Measurements from ENCODE around the gene MAP1S. TPM values are rescaled to one million over a fixed set of nuclear protein-coding genes. Genes with fewer than 3 reads are reported as not detected.

Gene MAP1S
- total and polyA plus RNA-seq, 2 of the 8 experiments (the other 6 are each of a cell fraction or from before 2014, with no cell fraction given): 66.7 to 115 TPM

- no peak overlapping the region for H2BK5ac ChIP-seq (ENCODE audit: low read depth, low read length)
- TF ChIP-seq TEAD4 (IDR thresholded peaks at IDR 0.05; ENCODE audit: low read depth, low read length): no peak
- no peak for TF ChIP-seq CBX8 (IDR thresholded peaks at IDR 0.05; ENCODE audit: borderline replicate concordance, low read depth, low read length)
- no peak for TF ChIP-seq EP300 (IDR thresholded peaks at IDR 0.05; ENCODE audit: borderline replicate concordance in 1 of 2, low read depth in 2 of 2, low read length in 2 of 2)
- TF ChIP-seq CREB1 (IDR thresholded peaks at IDR 0.05): no peak
- TF ChIP-seq KDM4A (IDR thresholded peaks at IDR 0.05; ENCODE audit: low read depth, low read length, severe bottlenecking): no peak
- H2BK15ac ChIP-seq (ENCODE audit: low read length): no peak overlapping the region
- no peaks in the 10 kb centered on the region for H3K9me3 ChIP-seq (ENCODE audit: insufficient read depth in 2 of 2, low read depth in 1 of 2, low read length in 1 of 2)
- no peak overlapping the region for H2BK120ac ChIP-seq (replicated peaks; ENCODE audit: low read depth, low read length)
- H3K18ac ChIP-seq (ENCODE audit: extremely low read depth, low read length): no peak overlapping the region
- no peak overlapping the region for H2BK12ac ChIP-seq (ENCODE audit: low read depth, low read length)
- H3K4ac ChIP-seq (replicated peaks; ENCODE audit: insufficient read length, low read depth, low read length): no peak overlapping the region
- H3K4me2 ChIP-seq (ENCODE audit: insufficient read depth in 1 of 2, low read depth in 2 of 2, low read length in 2 of 2): no peak overlapping the region
- ChIA-PET POLR2A (ENCODE audit: partially characterized antibody) (interaction anchor here (1.0 to 1.5 kb wide), 4 partner anchors 10 to 180 kb away, joined by 3 read pairs; partner anchors contain the start of gene RPL18A), CTCF (ENCODE audit: partially characterized antibody) (interaction anchor here (1.5 to 1.9 kb wide), 2 partner anchors 13 to 46 kb away, joined by 4 to 10 read pairs; no protein-coding TSS in a partner anchor)
- no peak overlapping the region for H2BK20ac ChIP-seq (ENCODE audit: low read length)
- H3K79me2 ChIP-seq (ENCODE audit: control insufficient read depth in 1 of 2, insufficient read depth in 2 of 2, low read length in 2 of 2): no peaks in the 10 kb centered on the region
- H4K5ac ChIP-seq (ENCODE audit: insufficient read length, low read depth, low read length): no peak overlapping the region
- H3K23me2 ChIP-seq (ENCODE audit: low read depth, low read length): peaks cover 5% of the 10 kb centered on the region; the same call in 1 of the 2 replicates
- no peak overlapping the region for H3K4me3 ChIP-seq (ENCODE audit: extremely low read depth in 1 of 4, insufficient read depth in 2 of 4, low read depth in 3 of 4, low read length in 4 of 4)
- 74% methylated on average over 8 of the region's 8 CpGs; no CpG with 5 or more reads in 1 of the 2 experiments for WGBS, 2 experiments (ENCODE audit: extremely low coverage in 1 of 2, insufficient coverage in 1 of 2, insufficient read length in 1 of 2, insufficient replicate concordance in 2 of 2, low coverage in 1 of 2, low lambda C conversion rate in 2 of 2, missing lambda C conversion rate in 1 of 2)
- no peak overlapping the region for H3K23ac ChIP-seq (ENCODE audit: insufficient read length)
- H4K91ac ChIP-seq (replicated peaks; ENCODE audit: insufficient read length, low read length): no peak overlapping the region
- H3K14ac ChIP-seq (ENCODE audit: insufficient read length): no peak overlapping the region
- DNase-seq (ENCODE audit: low read depth in 1 of 2, low spot score in 2 of 2) (no peak), FAIRE-seq (no peak)
- H4K8ac ChIP-seq (ENCODE audit: extremely low read depth, insufficient read depth, low read length): no peak overlapping the region
- no peak overlapping the region for H3K27ac ChIP-seq (ENCODE audit: low read depth, low read length)
- no peak overlapping the region for H2AK5ac ChIP-seq (ENCODE audit: low read depth, low read length)
- H3K9ac ChIP-seq (replicated peaks in 1 of 4; ENCODE audit: extremely low read depth in 1 of 4, low read depth in 3 of 4, low read length in 3 of 4): no peak overlapping the region
- no peaks in the 10 kb centered on the region; the same call in 1 of the 2 replicates for H3K79me1 ChIP-seq (ENCODE audit: low read depth, low read length)
- H3K27me3 ChIP-seq (replicated peaks in 1 of 4; ENCODE audit: control insufficient read depth in 3 of 4, extremely low read depth in 1 of 4, insufficient read depth in 3 of 4, low read length in 3 of 4): no peaks in the 10 kb centered on the region
- no peak overlapping the region for H3K56ac ChIP-seq (replicated peaks; ENCODE audit: insufficient read length, low read depth, low read length)
- no peak overlapping the region for H2AFZ ChIP-seq (ENCODE audit: low read length)
- peaks cover 0 to 3% of the 10 kb centered on the region in 2 experiments for H4K20me1 ChIP-seq (replicated peaks in 1 of 2; ENCODE audit: control insufficient read depth in 1 of 2, insufficient read depth in 2 of 2, low read length in 2 of 2)
- peaks cover 0 to 5% (median under 1%) of the 10 kb centered on the region in 4 experiments; a peak in 4 of 7 replicates for H3K4me1 ChIP-seq (replicated peaks in 1 of 4; ENCODE audit: control insufficient read depth in 3 of 4, insufficient read depth in 4 of 4, low read length in 3 of 4)
- no peaks in the 10 kb centered on the region for H3K36me3 ChIP-seq (ENCODE audit: control insufficient read depth in 2 of 4, insufficient read depth in 4 of 4, low read length in 3 of 4)
These were observed 30.6 kb downstream of the MAP1S start for GRCh38 chr19:17749912-17750317.
